ENCODE results near the gene SRBD1.

The SRBD1 gene

GRCh38 chr2:45651415-45652089 lies 40.5 kb upstream of the SRBD1 start, which contains the start of gene PRKCE:
Gene PRKCE, plus strand, starts transcription at chr2:45651675.
- peak within 1 kb of the TSS; percentile 97 for H3K4me3 Mint-ChIP-seq
- TF ChIP-seq CTCF (IDR thresholded peaks at IDR 0.05), result no peak
- H3K9me3 Mint-ChIP-seq, result no peaks in the 10 kb centered on the region
- peak within 1 kb of the TSS; percentile 68 for H3K27ac Mint-ChIP-seq
- H3K27me3 Mint-ChIP-seq (ENCODE audit: low read depth, poor library complexity), result peaks cover 80% of the 10 kb centered on the region
- peaks cover 23% of the 10 kb centered on the region for H3K4me1 Mint-ChIP-seq
- DNase-seq, result no peak
- no peaks in the 10 kb centered on the region for H3K36me3 Mint-ChIP-seq (ENCODE audit: low read depth)

GRCh38 chr2:45650851-45651414 lies 39.9 kb upstream of the SRBD1 start:
- Mint-ChIP-seq H3K27ac (peak overlapping the region; percentile 68), H3K36me3 (ENCODE audit: low read depth) (no peaks in the 10 kb centered on the region), H3K4me3 (peak overlapping the region; percentile 97), H3K9me3 (no peaks in the 10 kb centered on the region), H3K27me3 (ENCODE audit: low read depth, poor library complexity) (peaks cover 84% of the 10 kb centered on the region), H3K4me1 (peaks cover 23% of the 10 kb centered on the region)
- TF ChIP-seq CTCF (IDR thresholded peaks at IDR 0.05), result no peak
- peak; percentile 82 for DNase-seq

- TF ChIP-seq CTCF (IDR thresholded peaks at IDR 0.05), result no peak
- H3K4me3 Mint-ChIP-seq, result peak overlapping the region; percentile 97
- DNase-seq, result peak; percentile 73
- H3K9me3 Mint-ChIP-seq, result no peaks in the 10 kb centered on the region
- peaks cover 23% of the 10 kb centered on the region for H3K4me1 Mint-ChIP-seq
- no peak overlapping the region for H3K27ac Mint-ChIP-seq
- peaks cover 85% of the 10 kb centered on the region for H3K27me3 Mint-ChIP-seq (ENCODE audit: low read depth, poor library complexity)
- no peaks in the 10 kb centered on the region for H3K36me3 Mint-ChIP-seq (ENCODE audit: low read depth)
Measured at GRCh38 chr2:45649858-45650811, 39.1 kb upstream of the SRBD1 start.

GRCh38 chr2:45649462-45649857 lies 38.4 kb upstream of the SRBD1 start:
- no peak for DNase-seq
- Mint-ChIP-seq H3K4me3 (peak overlapping the region; percentile 97), H3K27me3 (ENCODE audit: low read depth, poor library complexity) (peaks cover 78% of the 10 kb centered on the region), H3K27ac (no peak overlapping the region), H3K4me1 (peaks cover 23% of the 10 kb centered on the region), H3K36me3 (ENCODE audit: low read depth) (no peaks in the 10 kb centered on the region), H3K9me3 (no peaks in the 10 kb centered on the region)
- TF ChIP-seq CTCF (IDR thresholded peaks at IDR 0.05), result no peak

- H3K4me3 Mint-ChIP-seq, result no peak overlapping the region
Measured at GRCh38 chr2:45648636-45649035, 37.6 kb upstream of the SRBD1 start.

More at GRCh38 chr2:45648636-45649035, 37.6 kb upstream of the SRBD1 start:
- H3K27me3 Mint-ChIP-seq (ENCODE audit: low read depth, poor library complexity), result peaks cover 78% of the 10 kb centered on the region
- H3K27ac Mint-ChIP-seq, result no peak overlapping the region
- DNase-seq, result no peak
- H3K9me3 Mint-ChIP-seq, result no peaks in the 10 kb centered on the region
- H3K36me3 Mint-ChIP-seq (ENCODE audit: low read depth), result no peaks in the 10 kb centered on the region
- peaks cover 23% of the 10 kb centered on the region for H3K4me1 Mint-ChIP-seq
- TF ChIP-seq CTCF (IDR thresholded peaks at IDR 0.05), result no peak
